GM12892 (cell line): ENCODE results near the gene BRINP3.

ENCODE experiments used
- POLR2A ChIP-seq: IDR thresholded peaks from 2 replicates; pipeline ENCODE4 v1.6.1; 2011; ENCODE audit warnings: low read depth, low read length, control low read depth
- TAF1 ChIP-seq: IDR thresholded peaks from 2 replicates; pipeline ENCODE4 v1.6.1; 2011; ENCODE audit warnings: low read depth, mild to moderate bottlenecking, control low read depth, low read length, borderline replicate concordance

GRCh38 chr1:190067592-190067991 is 410.1 kb downstream of the BRINP3 start:
- no peak for TF ChIP-seq POLR2A
- no peak for TF ChIP-seq TAF1
